NCI-H345 (cell line): ENCODE measurements around the gene HEPHL1.
A peak's percentile ranks its signal among the peaks of the same experiment; 100 is the strongest.
"Not testable (repeated sequence)": the region's sequence is repeated elsewhere in the genome, so short reads cannot be mapped to it uniquely, and the experiment has no call there.

Experiments used
- DNase-seq: peaks from one replicate; lab custom pipeline; 2025; lab: John Stamatoyannopoulos, UW

The HEPHL1 gene

DNA sequence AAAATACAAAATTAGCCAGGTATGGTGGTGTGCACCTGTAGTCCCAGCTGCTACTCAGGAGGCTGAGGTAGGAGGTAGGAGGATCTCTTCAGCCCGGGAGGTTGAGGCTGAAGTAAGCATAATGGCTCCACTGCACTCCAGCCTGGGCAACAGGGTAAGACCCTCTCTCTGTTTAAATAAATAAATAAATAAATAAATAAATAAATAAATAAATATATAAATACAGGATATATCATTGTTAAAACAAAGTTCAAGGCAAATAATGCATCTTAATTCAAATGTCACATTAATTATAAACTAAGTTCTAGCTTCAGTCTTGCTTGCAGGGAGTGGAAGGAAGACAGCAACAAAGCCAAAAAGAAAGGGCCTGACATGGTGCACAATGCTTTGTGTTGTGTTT, 63.0 kb downstream of the HEPHL1 start:
- no peak for DNase-seq

DNA sequence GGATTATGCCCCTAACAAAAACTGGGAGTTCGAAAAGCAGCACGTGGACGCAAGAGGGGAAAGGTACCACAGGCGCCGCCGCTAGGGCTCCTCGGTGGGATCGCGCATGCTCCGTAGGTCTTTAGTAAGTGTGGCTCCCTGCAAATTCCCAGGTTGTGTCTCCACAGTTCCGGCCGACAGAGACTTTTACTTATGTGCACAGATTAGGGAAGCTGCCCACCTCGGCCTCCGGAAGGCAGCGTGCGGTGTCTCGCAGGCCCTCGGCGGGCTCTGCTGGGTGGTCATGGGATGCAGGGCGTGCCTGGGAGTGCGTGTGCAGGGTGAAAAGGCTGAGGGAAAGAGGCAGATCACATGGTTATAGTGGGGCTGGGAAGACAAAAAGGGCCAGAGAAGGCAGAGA, 67.8 kb downstream of the HEPHL1 start:
- DNase-seq = no peak

DNA sequence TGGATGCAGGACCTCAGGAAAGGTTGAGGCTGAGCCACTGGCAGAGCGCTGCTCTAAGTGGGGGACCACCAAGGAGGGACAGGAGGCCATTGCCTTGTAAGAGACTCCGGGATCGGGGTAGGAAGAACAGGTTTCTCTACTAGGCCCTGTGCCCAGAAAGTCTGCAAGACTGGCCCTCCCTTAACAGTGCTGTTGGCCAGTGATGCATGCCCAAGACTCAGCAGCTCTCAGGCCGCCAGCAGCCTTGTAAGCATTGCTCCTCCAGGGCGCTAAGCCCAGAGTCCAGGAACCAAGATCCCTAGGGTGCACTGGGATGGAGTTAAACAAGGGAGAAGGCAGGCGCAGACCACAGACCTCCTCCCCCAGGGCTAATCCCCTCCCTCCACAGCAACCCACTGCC, 68.2 kb downstream of the HEPHL1 start:
- DNase-seq = no peak

DNA sequence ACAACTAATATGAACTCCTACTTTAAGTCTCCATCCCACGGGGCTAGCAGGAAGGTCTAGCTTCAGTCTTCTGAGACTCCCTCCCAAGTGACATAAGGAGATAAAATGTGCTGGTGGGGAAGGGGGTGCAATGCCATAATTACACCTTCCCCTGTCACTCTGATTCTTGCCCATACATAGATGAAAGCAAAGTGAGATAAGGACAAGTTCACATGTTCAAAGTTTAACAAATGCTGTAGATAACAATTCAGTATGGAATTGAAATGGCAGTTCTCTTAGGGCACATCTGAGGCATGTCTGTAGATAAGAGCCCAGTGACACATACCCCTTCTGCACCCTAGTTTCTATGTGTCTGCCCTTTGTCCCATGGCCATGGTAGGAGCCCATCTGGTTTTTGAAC, 69.2 kb downstream of the HEPHL1 start:
- DNase-seq = no peak

DNA sequence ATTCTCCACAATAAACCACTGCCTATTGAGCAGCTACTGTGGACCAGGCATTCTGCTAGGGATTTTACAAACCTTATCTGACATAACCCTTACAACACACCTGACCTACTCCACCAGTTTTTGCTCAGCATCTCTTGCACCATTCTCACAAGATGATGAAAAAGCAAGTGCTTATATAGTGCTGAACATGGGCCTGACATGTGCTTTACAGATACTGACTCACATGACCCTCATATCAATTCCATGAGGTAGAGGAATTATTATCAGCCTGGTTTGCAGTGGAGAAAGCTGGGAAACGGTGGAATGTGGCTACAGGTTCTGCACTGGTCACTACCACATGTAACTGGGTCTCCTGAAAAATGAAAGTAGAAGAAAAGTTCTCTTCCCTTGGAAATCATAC, 69.9 kb downstream of the HEPHL1 start:
- no peak for DNase-seq

DNA sequence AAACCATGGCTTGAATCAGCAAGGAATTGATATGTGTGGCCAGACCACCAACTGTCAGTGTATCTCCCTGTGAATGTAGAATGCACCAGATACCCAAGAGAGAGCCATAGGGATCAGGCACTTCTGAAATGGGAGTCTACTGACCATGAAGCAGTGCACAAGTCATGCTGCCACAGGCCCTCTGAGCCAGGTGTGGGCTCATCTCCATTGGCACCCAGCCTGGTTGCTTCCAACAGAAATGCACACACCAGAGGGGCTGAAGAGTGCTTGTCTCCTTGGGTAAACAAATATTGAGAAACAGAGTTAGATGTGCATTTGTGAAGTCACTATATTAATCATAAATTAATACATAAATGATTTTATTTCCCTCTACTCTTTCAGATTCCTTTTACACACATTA, 79.1 kb downstream of the HEPHL1 start:
- DNase-seq = peak; percentile 88

DNA sequence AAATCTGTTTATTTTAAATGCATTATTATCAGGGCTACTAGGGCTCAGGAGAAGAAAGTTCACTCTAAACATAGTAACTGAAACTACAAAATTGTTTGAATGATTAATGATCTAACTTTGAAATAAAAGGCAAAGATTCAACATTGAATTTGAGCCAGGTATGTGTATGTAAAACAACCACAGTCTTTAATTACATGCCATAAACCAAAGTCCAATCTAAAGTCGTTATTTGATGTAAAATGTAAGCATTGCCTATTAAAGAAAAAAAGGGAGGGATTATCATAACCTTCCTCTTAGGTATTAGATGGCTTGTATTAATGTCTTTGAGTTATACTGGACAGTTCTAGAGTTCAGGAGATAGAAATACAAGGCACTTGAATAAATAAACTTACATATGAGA, 82.3 kb downstream of the HEPHL1 start:
- DNase-seq = no peak

DNA sequence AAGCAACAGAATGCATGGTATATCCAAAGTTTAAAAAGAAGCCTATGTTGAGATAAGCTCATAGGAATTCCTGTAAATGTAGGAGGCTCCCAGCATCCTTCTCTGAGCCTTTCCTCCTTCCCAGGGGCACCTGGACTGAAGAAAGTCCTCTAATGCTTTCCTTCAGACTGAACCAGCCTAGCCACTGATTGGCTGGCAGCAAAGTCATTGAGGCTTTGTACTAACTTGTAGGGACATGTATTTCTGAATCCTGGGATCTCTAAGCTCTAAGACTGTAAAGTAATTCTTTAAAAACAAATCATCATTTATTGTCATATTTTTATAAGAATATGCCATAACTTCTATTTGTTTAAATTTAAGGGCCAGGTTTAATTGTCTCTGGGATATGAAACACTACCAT, 83.6 kb downstream of the HEPHL1 start:
- no peak for DNase-seq

DNA sequence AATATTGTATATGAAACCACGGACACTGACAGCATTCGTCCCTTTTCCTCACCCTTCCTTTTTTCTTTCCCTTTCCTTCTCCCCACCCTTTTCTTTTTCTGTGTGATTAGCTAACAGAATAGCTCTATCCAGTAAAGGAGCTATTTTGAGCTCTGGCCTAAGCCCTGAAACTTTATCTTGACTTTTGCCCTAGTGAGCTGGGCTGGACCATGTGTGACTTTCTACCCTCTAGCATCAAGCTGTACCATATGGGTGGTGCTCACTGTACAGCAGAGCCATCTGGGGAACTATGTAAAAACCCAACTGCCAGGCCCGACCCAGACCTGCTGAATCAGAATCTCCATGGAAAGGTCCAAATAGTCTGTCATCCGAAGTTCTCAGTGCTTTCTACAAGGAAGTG, 85.6 kb downstream of the HEPHL1 start:
- DNase-seq = no peak

DNA sequence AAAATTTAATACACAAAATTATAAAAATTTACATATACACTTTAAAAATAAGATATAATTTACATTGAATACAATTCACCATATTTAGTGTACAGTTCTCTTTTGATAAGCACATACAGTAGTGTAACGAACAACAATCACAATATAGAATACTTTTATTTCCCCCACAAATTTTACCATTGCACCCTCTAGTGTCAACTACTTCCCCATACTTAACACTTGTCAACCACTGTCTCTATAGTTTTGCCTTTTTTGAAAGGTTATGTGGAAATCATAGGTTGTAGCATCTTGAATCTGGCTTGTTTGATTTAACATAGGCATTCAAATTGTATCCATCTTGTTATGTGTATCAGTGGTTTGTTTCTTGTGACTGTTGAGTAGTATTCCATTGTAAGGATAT, 86.2 kb downstream of the HEPHL1 start:
- DNase-seq = no peak

DNA sequence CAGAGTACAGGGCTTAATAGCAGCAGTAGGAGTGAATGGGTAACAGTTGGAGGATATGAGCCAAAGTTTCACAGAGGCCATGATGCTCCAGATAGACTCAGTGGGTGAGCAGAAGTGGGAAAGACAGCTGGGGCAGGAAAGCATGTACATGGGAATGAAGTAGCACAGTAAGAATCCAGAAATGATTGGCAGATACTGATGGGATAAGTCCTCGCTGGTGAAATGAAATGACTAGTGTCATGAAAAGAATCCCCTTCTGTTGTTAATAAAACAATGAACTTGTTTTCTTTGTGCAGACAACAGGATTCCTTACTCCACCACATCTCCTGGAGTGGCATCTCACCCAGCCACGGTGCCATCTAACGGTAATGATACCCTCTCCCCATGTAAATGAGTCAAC, 90.1 kb downstream of the HEPHL1 start:
- no peak for DNase-seq

DNA sequence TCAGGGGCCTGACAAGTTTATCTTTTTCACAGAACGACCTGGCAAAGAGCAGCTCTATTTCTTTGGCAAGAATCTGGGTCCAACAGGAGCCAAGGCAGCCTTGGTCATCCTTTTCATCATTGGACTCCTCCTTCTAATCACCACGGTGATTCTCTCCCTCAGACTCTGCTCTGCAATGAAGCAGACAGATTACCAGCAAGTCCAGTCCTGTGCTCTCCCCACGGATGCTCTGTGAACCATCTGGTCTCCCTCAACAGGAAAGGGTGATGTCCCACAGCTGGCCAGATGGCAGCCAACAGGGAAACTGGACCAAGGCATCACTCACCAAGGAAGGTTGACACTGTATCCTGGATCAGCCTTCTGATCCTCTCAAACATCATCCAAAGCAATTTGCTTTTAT, 90.5 kb downstream of the HEPHL1 start:
- no peak for DNase-seq

DNA sequence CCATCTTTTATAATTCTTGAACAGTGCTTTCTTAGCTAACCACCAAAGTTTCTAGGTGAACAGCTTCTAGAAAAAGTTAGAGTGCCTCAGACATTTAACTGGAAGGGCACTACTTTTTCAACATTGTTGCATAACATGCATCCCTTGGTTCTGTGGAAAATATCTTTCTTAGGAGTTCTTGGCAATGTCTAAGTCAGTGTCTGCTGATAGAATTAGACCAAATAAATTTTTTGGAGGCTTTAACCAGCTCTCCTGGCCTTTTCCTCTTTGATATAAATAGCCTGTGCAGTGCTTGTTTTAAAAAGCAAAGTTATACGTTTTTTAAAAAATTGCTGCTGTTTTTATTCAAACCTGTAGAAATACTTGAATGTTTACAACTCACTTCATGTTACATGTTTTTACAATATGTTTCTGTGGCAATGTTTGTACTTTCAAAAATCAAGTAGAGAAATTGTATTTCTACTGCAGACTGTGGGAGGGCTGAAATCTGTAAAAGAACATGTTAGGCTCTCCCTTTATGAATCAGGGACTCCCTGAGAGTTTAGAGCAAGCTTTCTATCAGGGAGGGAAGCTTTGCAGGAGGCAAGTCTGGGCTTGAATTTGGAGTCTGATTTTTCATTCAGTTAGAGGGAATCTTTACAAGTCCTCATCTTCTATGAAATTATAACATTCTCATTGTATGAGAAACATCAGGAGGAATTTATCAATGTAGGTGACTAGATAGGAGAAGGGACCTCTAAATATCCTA, 91.2 kb downstream of the HEPHL1 start:
- no peak for DNase-seq

DNA sequence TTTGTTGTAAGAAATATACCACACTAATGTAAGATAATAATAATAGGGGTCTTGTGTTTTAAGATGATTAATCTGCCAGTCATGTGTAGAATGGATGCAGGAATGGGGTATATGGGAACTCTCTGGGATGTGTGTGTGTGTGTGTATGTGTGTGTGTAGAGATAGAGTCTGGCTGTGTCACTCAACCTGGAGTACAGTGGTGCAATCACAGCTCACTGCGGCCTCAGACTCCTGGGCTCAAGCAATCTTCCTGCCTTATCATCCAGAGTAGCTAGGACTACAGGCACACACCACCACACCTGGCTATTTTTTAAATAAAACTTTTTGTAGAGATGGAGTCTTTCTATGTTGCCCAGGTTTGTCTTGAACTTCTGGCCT, 96.0 kb downstream of the HEPHL1 start:
- no peak for DNase-seq

DNA sequence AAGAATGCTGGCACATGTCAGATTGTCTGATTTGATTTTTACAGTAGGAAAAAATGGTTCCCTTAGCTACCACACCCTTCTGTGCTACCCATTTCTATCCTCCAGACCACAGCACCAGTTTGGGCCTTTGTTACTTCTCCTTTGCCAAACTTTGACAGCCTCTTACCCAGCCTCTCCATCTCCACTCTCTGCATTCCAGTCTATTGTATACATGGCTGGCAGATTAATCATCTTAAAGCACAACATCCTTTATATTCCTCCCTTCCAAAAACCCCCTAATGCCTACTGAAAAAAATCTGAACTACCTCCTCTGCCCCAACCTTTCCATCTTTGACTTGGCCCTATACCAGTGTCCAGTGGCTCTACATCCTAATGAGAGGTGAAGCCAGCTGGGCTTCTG, 96.7 kb downstream of the HEPHL1 start:
- no peak for DNase-seq

DNA sequence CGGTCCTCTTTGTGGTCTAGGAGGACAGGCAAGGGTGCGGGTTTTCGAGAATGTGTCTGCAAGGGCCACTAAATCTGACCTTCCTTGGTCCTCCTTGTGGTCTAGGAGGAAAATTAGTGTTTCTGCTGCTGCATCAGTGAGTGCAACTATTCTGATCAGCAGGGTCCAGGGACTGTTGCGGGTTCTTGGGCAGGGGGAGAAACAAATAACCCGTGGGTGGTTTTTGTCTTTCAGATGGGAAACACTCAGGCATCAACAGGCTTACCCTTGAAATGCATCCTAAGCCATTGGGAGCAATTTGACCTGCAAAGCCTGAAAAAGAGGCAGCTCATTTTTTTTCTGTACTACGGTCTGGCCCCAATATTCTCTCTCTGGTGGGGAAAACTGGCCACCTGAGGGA, 98.5 kb downstream of the HEPHL1 start:
- not testable (repeated sequence) for DNase-seq

DNA sequence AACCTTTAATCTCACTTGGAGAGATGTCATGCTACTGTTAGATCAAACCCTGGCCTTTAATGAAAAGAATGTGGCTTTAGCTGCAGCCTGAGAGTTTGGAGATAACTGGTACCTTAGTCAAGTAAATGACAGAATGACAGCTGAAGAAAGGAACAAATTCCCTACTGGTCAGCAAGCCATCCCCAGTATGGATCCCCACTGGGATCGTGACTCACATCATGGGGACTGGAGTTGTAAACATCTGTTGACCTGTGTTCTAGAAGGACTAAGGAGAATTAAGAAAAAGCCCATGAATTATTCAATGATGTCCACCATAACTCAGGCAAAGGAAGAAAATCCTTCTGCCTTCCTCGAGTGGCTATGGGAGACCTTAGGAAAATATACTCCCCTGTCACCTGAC, 99.4 kb downstream of the HEPHL1 start:
- DNase-seq = not testable (repeated sequence)

DNA sequence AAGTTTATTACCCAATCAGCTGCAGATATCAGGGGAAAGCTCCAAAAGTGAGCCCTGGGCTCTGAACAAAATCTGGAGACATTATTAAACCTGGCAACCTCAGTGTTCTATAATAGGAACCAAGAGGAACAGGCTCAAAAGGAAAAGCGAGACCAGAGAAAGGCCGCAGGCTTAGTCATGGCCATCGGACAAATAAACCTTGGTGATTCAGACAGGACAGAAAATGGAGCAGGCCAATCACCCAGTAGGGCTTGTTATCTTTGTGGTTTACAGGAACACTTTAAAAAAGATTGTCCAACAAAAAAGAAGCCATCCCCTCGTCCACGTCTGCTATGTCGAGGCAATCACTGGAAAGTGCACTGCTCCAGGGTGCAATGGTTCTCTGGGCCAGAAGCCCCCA, 99.8 kb downstream of the HEPHL1 start:
- DNase-seq = no peak

DNA sequence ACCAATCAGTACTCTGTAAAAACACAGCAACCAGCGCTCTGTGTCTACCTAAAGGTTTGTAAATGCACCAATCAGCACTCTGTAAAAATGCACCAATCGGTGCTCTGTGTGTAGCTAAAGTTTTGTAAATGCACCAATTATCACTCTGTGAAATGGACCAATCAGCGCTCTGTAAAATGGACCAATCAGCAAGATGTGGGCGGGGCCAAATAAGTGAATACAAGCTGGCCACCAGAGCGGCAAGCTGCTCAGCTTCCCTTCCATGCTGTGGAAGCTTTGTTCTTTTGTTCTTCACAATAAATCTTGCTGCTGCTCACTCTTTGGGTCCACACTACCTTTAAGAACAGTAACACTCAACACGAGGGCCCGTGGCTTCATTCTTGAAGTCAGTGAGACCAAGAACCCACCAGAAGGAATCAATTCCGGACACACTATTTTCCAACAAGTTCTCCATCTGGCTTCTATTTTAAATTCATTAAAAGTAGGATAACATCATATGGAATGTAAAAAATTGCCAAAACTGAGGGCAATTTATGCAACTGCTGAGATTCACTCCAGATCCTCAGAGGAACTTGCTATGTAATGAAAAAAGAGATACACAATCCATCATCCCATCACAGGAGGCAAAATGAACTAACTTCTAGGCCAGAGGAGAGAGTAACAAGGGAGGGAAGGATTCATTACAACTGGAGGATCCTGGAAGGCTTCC, 104.4 kb downstream of the HEPHL1 start:
- no peak for DNase-seq

DNA sequence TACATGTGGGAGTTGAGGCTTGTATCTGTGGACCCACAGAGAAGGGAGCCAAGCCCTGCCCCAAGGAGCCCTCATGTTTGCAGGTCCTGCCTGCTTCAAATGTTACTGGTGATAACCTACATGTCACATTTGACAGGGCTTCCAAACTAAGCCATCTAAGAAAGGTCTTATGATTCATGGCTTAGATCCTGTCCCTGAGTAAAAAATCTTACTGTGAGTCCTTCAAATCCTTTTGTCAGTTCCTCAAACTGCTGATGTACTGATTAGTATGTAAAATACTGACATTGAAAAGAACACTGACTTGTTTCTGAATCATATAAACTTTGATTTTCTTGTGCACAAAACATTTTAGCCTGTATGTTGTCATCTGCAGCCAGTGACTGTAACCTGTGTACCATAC, 106.5 kb downstream of the HEPHL1 start:
- no peak for DNase-seq

DNA sequence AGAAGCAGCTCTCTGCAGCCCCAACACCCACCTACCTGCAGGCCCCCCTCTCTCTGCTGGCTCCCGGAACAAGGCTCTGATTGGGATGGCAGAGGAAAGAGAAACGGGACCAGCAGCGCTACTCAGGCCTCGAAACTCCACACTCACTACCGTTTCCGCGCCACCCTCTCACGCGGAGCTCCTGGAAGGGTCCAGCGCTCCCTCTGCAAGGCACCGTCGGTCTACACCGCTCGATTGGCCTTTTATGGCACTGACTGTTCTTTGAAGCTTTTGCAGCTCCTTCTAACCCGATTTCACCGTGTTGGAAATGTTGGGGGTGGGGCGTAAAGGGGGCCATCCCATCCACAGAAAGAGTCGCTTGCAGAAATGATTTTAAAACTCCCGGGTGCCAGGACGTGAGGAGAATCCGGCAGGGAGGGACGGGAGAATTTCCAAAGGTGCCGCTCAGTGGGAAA, 107.2 kb downstream of the HEPHL1 start:
- no peak for DNase-seq

DNA sequence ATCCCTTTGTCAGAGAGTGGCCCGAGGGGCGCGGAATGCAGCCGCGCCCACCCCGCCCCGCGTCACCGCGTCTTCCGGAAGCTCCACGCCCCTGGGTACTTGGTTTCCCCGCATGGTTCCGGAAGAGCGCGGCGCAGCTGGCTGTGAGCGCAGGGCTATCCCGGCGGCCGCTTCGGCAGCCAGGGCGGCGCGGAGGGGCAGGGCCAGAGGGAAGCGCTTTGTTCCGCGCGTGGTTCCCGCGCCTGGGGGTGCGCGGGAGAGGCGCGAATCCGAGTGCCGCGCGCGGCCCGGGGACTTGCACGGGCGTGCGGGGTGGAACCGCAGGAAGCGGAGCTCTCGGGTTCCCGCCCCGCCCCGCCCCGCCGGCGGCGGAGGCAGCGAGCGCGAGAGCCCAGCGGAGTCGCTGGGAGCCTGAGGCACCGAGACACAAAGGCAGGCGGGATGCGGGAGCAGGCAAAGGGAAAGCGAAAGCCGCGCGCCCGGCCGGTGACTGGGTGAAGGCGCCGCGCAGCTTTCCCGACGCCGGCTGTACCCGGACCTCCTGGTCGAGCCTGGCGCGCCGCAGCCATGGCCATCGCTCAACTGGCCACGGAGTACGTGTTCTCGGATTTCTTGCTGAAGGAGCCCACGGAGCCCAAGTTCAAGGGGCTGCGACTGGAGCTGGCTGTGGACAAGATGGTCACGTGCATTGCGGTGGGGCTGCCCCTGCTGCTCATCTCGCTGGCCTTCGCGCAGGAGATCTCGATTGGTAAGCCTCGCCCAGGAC, 107.8 kb downstream of the HEPHL1 start, which contains the start of gene PANX1:
PANX1 (plus strand) TSS at position 96 of the 766 bp plus-strand sequence; CDS start at position 568, 472 bp downstream.
- peak; percentile 92 for DNase-seq
